ENCODE data around the gene CLSTN1.
A peak's percentile ranks its signal among the peaks of the same experiment; 100 is the strongest.

Gene CLSTN1

DNA sequence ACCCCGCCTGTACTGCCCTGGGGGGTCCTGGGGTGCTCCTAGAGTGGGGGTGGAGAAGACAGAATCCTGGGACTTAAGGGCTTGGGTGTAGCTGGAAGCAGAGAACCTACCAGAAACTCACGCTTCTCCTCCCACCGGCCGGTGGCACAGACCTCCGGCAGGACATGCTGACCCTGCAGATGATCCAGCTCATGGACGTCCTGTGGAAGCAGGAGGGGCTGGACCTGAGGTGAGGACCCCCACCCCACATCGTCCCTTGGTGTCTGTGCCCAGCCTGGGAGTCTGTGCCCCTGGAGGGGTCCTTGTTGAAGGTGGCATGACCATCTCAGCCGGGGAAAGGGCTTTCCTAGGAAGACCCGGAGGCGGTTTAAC, 101.4 kb downstream of the CLSTN1 start:
- H3K27me3 ChIP-seq (ENCODE audit: insufficient read depth, low read length): no peaks in the 10 kb centered on the region
- H3K36me3 ChIP-seq (ENCODE audit: insufficient read depth, low read length): peaks cover 54% of the 10 kb centered on the region
- H2AFZ ChIP-seq (ENCODE audit: low read length): no peak overlapping the region
- H3F3A ChIP-seq (ENCODE audit: insufficient read depth, low read length): no peaks in the 10 kb centered on the region
- H3K79me2 ChIP-seq (ENCODE audit: insufficient read depth, low read length): no peaks in the 10 kb centered on the region
- no peak overlapping the region for H3K4me3 ChIP-seq (ENCODE audit: low read depth, low read length, poor library complexity, severe bottlenecking)
- no peak overlapping the region for H3K27ac ChIP-seq (ENCODE audit: low read depth, low read length, poor library complexity, severe bottlenecking)
- peaks cover 5% of the 10 kb centered on the region; the same call in 1 of the 2 replicates for H3K9me3 ChIP-seq (ENCODE audit: low read length)
- no peaks in the 10 kb centered on the region for H4K20me1 ChIP-seq (ENCODE audit: insufficient read depth, low read length)
- TF ChIP-seq, protein P1, sequence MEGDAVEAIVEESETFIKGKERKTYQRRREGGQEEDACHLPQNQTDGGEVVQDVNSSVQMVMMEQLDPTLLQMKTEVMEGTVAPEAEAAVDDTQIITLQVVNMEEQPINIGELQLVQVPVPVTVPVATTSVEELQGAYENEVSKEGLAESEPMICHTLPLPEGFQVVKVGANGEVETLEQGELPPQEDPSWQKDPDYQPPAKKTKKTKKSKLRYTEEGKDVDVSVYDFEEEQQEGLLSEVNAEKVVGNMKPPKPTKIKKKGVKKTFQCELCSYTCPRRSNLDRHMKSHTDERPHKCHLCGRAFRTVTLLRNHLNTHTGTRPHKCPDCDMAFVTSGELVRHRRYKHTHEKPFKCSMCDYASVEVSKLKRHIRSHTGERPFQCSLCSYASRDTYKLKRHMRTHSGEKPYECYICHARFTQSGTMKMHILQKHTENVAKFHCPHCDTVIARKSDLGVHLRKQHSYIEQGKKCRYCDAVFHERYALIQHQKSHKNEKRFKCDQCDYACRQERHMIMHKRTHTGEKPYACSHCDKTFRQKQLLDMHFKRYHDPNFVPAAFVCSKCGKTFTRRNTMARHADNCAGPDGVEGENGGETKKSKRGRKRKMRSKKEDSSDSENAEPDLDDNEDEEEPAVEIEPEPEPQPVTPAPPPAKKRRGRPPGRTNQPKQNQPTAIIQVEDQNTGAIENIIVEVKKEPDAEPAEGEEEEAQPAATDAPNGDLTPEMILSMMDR (IDR thresholded peaks at IDR 0.05; ENCODE audit: low read length): no peak
- TF ChIP-seq EZH2 (IDR thresholded peaks at IDR 0.05; ENCODE audit: borderline replicate concordance, low read length): no peak
- H3K9ac ChIP-seq (ENCODE audit: low read length): no peak overlapping the region
- no peak overlapping the region for H3K4me2 ChIP-seq (ENCODE audit: low read length)
- peaks cover 38% of the 10 kb centered on the region for H3K4me1 ChIP-seq (ENCODE audit: insufficient read depth, low read length, severe bottlenecking)
- H3K9me2 ChIP-seq (ENCODE audit: low read depth, low read length): no peaks in the 10 kb centered on the region

DNA sequence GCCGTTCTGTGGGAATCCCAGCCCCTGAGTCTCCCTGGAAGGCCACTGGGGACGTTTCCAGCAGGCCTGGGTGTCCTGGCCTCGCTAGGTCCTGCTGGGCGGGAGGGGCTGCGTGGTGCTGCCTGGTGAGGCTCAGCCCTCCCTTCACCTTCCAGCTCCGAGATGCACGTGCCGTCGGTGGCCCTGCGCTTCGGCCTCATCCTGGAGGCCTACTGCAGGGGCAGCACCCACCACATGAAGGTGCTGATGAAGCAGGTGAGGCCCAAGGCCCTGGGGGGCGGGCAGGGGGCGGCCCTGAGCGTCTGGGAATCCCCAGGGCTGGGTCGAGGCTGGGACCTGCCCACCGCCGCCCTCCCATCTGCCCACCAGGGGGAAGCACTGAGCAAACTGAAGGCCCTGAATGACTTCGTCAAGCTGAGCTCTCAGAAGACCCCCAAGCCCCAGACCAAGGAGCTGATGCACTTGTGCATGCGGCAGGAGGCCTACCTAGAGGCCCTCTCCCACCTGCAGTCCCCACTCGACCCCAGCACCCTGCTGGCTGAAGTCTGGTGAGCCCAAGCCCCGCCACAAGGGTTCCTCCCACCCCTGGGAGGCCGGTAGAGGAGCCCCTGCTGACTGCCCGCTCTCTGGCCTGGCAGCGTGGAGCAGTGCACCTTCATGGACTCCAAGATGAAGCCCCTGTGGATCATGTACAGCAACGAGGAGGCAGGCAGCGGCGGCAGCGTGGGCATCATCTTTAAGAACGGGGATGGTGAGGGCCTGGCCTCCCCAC, 102.0 kb downstream of the CLSTN1 start:
- no peaks in the 10 kb centered on the region for H3F3A ChIP-seq (ENCODE audit: insufficient read depth, low read length)
- H3K4me1 ChIP-seq (ENCODE audit: insufficient read depth, low read length, severe bottlenecking): peaks cover 43% of the 10 kb centered on the region
- H3K27me3 ChIP-seq (ENCODE audit: insufficient read depth, low read length): no peaks in the 10 kb centered on the region
- peak overlapping the region; percentile 11; the same call in 1 of the 2 replicates for H3K9ac ChIP-seq (ENCODE audit: low read length)
- no peak overlapping the region for H3K4me3 ChIP-seq (ENCODE audit: low read depth, low read length, poor library complexity, severe bottlenecking)
- H2AFZ ChIP-seq (ENCODE audit: low read length): no peak overlapping the region
- H4K20me1 ChIP-seq (ENCODE audit: insufficient read depth, low read length): no peaks in the 10 kb centered on the region
- H3K79me2 ChIP-seq (ENCODE audit: insufficient read depth, low read length): no peaks in the 10 kb centered on the region
- H3K4me2 ChIP-seq (ENCODE audit: low read length): peak overlapping the region; percentile 21; the same call in 1 of the 2 replicates
- TF ChIP-seq, protein P1 (IDR thresholded peaks at IDR 0.05; ENCODE audit: low read length): peak; percentile 87
- no peak for TF ChIP-seq EZH2 (IDR thresholded peaks at IDR 0.05; ENCODE audit: borderline replicate concordance, low read length)
- peaks cover 50% of the 10 kb centered on the region for H3K36me3 ChIP-seq (ENCODE audit: insufficient read depth, low read length)
- H3K9me3 ChIP-seq (ENCODE audit: low read length): peaks cover 5% of the 10 kb centered on the region; the same call in 1 of the 2 replicates
- H3K9me2 ChIP-seq (ENCODE audit: low read depth, low read length): no peaks in the 10 kb centered on the region
- peak overlapping the region; percentile 61 for H3K27ac ChIP-seq (ENCODE audit: low read depth, low read length, poor library complexity, severe bottlenecking)

DNA sequence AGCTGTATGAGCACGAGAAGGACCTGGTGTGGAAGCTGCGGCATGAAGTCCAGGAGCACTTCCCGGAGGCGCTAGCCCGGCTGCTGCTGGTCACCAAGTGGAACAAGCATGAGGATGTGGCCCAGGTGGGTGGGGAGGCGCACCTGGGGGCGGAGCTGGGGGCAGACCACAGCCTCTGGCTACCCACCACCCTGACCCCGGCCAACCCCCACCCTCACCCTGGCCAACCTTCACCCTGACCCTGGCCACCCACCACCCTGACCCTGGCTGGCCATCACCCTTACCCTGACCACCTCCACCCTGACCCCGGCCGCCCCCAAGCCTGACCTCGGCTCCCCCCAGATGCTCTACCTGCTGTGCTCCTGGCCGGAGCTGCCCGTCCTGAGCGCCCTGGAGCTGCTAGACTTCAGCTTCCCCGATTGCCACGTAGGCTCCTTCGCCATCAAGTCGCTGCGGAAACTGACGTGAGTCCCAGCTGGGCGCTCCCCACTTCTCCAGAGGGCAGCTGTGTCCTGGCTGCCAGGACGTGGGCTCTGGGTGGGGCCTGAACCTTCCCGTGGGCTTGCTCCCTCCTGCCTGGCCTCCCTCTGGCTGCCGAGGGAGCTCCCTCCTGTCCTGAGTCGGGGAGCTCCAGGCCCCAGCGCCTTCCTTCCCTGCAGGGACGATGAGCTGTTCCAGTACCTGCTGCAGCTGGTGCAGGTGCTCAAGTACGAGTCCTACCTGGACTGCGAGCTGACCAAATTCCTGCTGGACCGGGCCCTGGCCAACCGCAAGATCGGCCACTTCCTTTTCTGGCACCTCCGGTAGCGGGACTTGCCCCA, 102.8 kb downstream of the CLSTN1 start:
- no peaks in the 10 kb centered on the region for H3K27me3 ChIP-seq (ENCODE audit: insufficient read depth, low read length)

More for the DNA sequence above, 102.8 kb downstream of the CLSTN1 start:
- Histone ChIP-seq H3K9me3 (ENCODE audit: low read length) (peaks cover 5% of the 10 kb centered on the region; the same call in 1 of the 2 replicates), H3K36me3 (ENCODE audit: insufficient read depth, low read length) (peaks cover 55% of the 10 kb centered on the region), H3K4me3 (ENCODE audit: low read depth, low read length, poor library complexity, severe bottlenecking) (no peak overlapping the region), H3K79me2 (ENCODE audit: insufficient read depth, low read length) (no peaks in the 10 kb centered on the region), H2AFZ (ENCODE audit: low read length) (no peak overlapping the region), H4K20me1 (ENCODE audit: insufficient read depth, low read length) (no peaks in the 10 kb centered on the region), H3F3A (ENCODE audit: insufficient read depth, low read length) (no peaks in the 10 kb centered on the region), H3K4me2 (ENCODE audit: low read length) (peak overlapping the region; percentile 21; the same call in 1 of the 2 replicates), H3K9me2 (ENCODE audit: low read depth, low read length) (no peaks in the 10 kb centered on the region), H3K4me1 (ENCODE audit: insufficient read depth, low read length, severe bottlenecking) (peaks cover 51% of the 10 kb centered on the region), H3K9ac (ENCODE audit: low read length) (peak overlapping the region; percentile 11; the same call in 1 of the 2 replicates), H3K27ac (ENCODE audit: low read depth, low read length, poor library complexity, severe bottlenecking) (peak overlapping the region; percentile 61)
- TF ChIP-seq EZH2 (IDR thresholded peaks at IDR 0.05; ENCODE audit: borderline replicate concordance, low read length): no peak

Data from OCI-LY1 (cell line).